Kidney (tissue), 14 donors: ENCODE results near the gene CDKL4. TPM values are rescaled to one million over a fixed set of nuclear protein-coding genes. Genes with fewer than 3 reads are reported as not detected.

ENCODE experiments used
- DNase-seq, 5 donors: peaks; one replicate each; pipeline ENCODE4 v3.0.0-alpha.2; 2013 to 2020
- FAIRE-seq: peaks from 2 replicates; lab custom pipeline; 2012; peaks lifted over from hg19 to GRCh38; lab: Jason Lieb, UNC
- H3K27ac ChIP-seq, 2 donors: one replicate each; pipeline ENCODE4 v1.7.0; 2013; ENCODE audit warnings: low read depth in 2 of 2, low read length in 2 of 2, inconsistent platforms in 1 of 2
- H3K27me3 ChIP-seq: one replicate; pipeline ENCODE4 v1.7.1; 2013; ENCODE audit warnings: low read length, inconsistent platforms; ENCODE audit not compliant: control insufficient read depth, insufficient read depth
- H3K36me3 ChIP-seq, 3 donors: one replicate each; pipeline versions ENCODE4 v1.7.0 to v1.7.1; 2013; ENCODE audit warnings: low read length in 3 of 3, control low read depth in 1 of 3, inconsistent platforms in 1 of 3; ENCODE audit not compliant: insufficient read depth in 3 of 3, control insufficient read depth in 2 of 3
- H3K4me1 ChIP-seq, 3 donors: one replicate each; pipeline versions ENCODE4 v1.7.0 to v1.7.1; 2013; ENCODE audit warnings: low read length in 3 of 3, inconsistent platforms in 1 of 3, low read depth in 1 of 3; ENCODE audit not compliant: control insufficient read depth in 2 of 3, insufficient read depth in 2 of 3
- H3K4me3 ChIP-seq, 3 donors: one replicate each; pipeline versions ENCODE4 v1.7.0 to v1.8.1; 2013; ENCODE audit warnings: low read length in 3 of 3, control low read depth in 1 of 3, inconsistent platforms in 1 of 3
- H3K9ac ChIP-seq, 3 donors: one replicate each; pipeline versions ENCODE4 v1.7.0 to v1.7.1; 2013; ENCODE audit warnings: low read length in 3 of 3, control low read depth in 1 of 3, inconsistent platforms in 1 of 3
- H3K9me3 ChIP-seq, 3 donors: one replicate each; pipeline versions ENCODE4 v1.7.0 to v1.7.1; 2013; ENCODE audit warnings: low read length in 3 of 3, control low read depth in 1 of 3, inconsistent platforms in 1 of 3; ENCODE audit not compliant: control insufficient read depth in 2 of 3, insufficient read depth in 1 of 3
- CTCF ChIP-seq: IDR thresholded peaks from 3 replicates; pipeline ENCODE4 v1.5.1; 2012; ENCODE audit warnings: mild to moderate bottlenecking, moderate library complexity, borderline replicate concordance; ENCODE audit not compliant: insufficient read depth; ENCODE audit errors: extremely low read depth
- intact Hi-C: fragments of 100-400 bp; cut with DNase I; formaldehyde crosslinking; loops from one replicate; pipeline ENCODE4 v1.11.1; 2022
- polyA plus RNA-seq: library from polyadenylated mRNA; stranded (reverse); fragments of 350-450 nt; fragmentation: Illumina TruSeq; extraction: RNeasy Lipid Tissue Mini Kit (QIAGEN cat#74804); gene quantifications from one replicate; pipeline ENCODE4 v1.2.3, GENCODE V29; 2014; ENCODE audit warnings: low read depth, low replicate concordance; ENCODE audit not compliant: insufficient read depth
- total RNA-seq: library from RNA; stranded (reverse); fragmentation: NEBNext Ultra II Directional; extraction: Animal tissue kit (Norgen Biotek cat#: 25700); gene quantifications from one replicate; pipeline ENCODE4 v1.2.1, GENCODE V29; 2021
- donor health status: control.
- donor health status: control.
- donor health status: control.
- donor health status: control.
- donor health status: control.
- donor health status: DM: yes; HTN: yes; CAD: no.
- donor health status: Normal renal cell carcinoma (clear cell type).

CDKL4 gene
- total and polyA plus RNA-seq, 2 donors from 2014 or later, result 1.2 TPM; not detected in 1

GRCh38 chr2:39264733-39265132 is 21.0 kb upstream of the CDKL4 start:
- Histone ChIP-seq H3K4me1 (no peaks in the 10 kb centered on the region), H3K9me3 (no peaks in the 10 kb centered on the region), H3K36me3 (peaks cover 3 to 24% (median 8%) of the 10 kb centered on the region in 3 donors), H3K4me3 (no peak overlapping the region), H3K27ac (no peak overlapping the region), H3K9ac (no peak overlapping the region), H3K27me3 (no peaks in the 10 kb centered on the region)
- TF ChIP-seq CTCF, result no peak
- FAIRE-seq, result no peak
- intact Hi-C loops, result no loop called here
- DNase-seq, result no peak

GRCh38 chr2:39260087-39260486 is 16.3 kb upstream of the CDKL4 start:
- no peak overlapping the region for H3K4me3 ChIP-seq
- H3K27me3 ChIP-seq, result no peaks in the 10 kb centered on the region
- intact Hi-C loops, result no loop called here
- no peaks in the 10 kb centered on the region for H3K9me3 ChIP-seq
- no peaks in the 10 kb centered on the region for H3K4me1 ChIP-seq
- H3K9ac ChIP-seq, result no peak overlapping the region
- peaks cover 6 to 28% (median 9%) of the 10 kb centered on the region in 3 donors for H3K36me3 ChIP-seq
- TF ChIP-seq CTCF, result no peak
- DNase-seq (no peak), FAIRE-seq (no peak)
- no peak overlapping the region for H3K27ac ChIP-seq

GRCh38 chr2:39256040-39256439 is 12.3 kb upstream of the CDKL4 start:
- DNase-seq (no peak), FAIRE-seq (peak; percentile 8)
- H3K4me3 ChIP-seq, result no peak overlapping the region
- H3K27me3 ChIP-seq, result no peaks in the 10 kb centered on the region
- no peaks in the 10 kb centered on the region for H3K9me3 ChIP-seq
- no peak for TF ChIP-seq CTCF
- no peak overlapping the region for H3K27ac ChIP-seq
- H3K9ac ChIP-seq, result no peak overlapping the region
- H3K4me1 ChIP-seq, result no peaks in the 10 kb centered on the region
- H3K36me3 ChIP-seq, result peaks cover 11 to 44% (median 14%) of the 10 kb centered on the region in 3 donors
- intact Hi-C loops, result no loop called here

DNA sequence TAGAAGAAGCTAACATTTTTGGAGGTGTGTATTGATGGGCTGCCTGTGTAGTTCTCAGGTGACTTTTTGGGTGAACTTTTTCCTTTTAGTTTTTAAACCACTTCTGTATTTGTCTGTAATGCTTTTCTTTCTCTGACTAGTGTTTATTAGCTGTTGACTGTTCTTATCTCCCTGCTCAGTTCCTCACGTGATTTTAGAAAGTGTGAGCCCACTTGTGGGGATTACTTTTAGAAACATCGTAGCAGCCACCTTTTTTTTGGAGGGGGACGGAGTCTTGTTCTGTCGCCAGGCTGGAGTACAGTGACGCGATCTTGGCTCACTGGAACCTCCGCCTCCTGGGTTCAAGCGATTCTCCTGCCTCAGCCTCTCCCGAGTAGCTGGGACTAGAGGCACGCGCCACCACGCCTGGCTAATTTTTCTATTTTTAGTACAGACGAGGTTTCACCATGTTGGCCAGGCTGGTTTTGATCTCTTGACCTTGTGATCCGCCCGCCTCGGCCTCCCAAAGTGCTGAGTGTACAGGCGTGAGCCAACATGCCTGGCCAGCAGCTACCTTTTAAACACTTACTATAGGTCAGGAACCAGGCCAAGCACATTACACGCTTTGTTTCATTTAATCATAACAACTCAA is 9.2 kb upstream of the CDKL4 start:
- DNase-seq, result no peak
- Histone ChIP-seq H3K4me3 (no peak overlapping the region), H3K27me3 (no peaks in the 10 kb centered on the region), H3K36me3 (peaks cover 13 to 44% (median 17%) of the 10 kb centered on the region in 3 donors), H3K27ac (no peak overlapping the region), H3K9ac (no peak overlapping the region), H3K4me1 (no peaks in the 10 kb centered on the region), H3K9me3 (no peaks in the 10 kb centered on the region)
- intact Hi-C loops, result no loop called here
- no peak for TF ChIP-seq CTCF
- FAIRE-seq, result no peak
